NOMO-1 treated with dmso at 0.1 percent for 144 hours (cell line): ENCODE data around the gene STX8.

Experiments used
- DNase-seq: peaks from one replicate; lab custom pipeline; 2025; ENCODE audit not compliant: unreplicated experiment; lab: John Stamatoyannopoulos, UW

STX8 gene

GRCh38 chr17:9307313-9307998 is 268.2 kb downstream of the STX8 start:
- DNase-seq = no peak

- no peak for DNase-seq
These were observed 269.5 kb downstream of the STX8 start for GRCh38 chr17:9306086-9306485.

DNA sequence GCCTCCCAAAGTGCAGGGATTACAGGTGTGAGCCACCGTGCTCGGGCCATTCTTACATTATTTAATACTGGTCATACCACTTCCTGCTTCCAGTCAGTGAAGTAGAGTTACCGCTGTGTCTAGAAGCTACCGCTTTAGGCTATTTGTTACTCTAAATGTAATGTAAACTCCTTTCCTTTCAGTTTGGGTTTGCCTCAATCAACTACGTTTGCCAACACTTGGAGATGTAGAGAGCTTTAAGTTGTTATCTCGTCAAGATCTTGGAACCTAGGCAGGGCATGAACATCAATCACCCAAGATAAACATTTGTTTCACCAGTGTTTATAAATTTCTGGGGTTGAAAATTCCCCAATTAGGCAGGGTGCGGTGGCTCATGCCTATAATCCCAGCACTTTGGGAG is 275.9 kb downstream of the STX8 start:
- DNase-seq = no peak

DNA sequence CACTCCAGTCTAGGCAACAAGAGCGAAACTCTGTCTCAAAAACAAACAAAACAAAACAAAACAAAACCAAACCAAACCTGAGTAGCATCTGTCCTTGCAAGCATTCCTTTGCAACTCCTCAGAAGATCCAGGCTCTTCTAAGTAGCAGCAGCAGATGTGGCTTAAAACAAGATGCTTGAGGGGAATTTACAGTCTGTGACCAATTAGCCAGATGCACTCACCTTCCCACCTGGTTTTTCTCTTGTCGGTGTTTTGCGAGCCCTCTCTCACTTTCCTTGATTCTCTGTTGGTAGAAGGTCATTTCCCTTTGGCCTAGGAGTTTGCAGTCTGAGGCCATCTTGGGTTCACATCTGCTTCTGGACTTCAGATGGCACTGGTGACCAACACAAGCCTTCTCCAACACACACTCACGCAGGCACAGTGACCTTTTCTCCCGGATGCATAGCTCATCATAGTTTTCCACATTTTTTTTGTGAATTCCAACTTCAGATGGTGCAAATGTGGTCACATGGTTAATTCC is 276.8 kb downstream of the STX8 start:
- DNase-seq = no peak

DNA sequence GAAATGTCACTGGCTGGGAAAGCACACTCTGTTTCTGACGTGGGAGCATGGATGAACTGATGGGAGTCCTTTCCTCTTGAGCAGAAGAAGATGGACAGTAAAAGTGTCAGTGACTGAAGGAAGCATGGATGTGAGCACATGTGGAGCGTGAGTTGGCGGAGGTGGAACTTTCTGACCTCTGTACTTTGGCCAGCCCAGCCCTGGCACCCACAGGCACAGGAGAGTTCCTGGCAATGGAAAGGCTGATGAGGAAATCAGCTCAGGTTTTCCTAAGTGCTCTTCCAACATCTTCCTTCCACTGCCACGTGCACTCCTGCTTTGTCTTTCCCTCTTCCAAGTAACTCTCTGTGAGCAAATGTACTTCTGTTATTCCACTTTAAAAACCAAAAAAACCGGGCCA is 277.5 kb downstream of the STX8 start:
- DNase-seq = no peak

DNA sequence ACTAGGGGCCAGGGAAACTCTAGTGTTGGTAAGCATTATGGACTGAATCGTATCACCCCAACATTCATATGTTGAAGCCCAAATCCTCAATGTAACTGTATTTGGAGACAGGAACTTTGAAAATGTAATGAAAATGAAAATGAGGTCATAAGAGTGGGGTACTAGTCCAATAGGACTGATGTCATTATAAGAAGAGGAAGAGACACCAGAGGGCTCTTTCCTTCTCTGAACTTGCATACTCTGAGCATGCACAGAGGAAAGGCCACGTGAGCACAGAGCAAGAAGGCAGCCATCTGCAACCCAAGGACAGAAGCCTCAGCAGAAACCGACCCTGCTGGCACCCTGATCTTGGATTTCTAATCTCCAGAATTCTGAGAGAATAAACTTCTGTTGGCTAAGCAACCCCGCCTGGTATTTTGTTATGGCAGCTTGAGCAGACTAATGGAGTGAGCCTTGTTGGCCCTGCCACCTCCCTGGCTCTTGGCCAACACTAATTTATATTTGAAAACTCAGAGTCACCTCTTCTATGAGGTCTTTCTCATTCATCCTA is 280.9 kb downstream of the STX8 start:
- DNase-seq = no peak

- no peak for DNase-seq
These were observed 283.1 kb downstream of the STX8 start for GRCh38 chr17:9292561-9292941.

- no peak for DNase-seq
These were observed 283.6 kb downstream of the STX8 start for GRCh38 chr17:9291912-9292560.

DNA sequence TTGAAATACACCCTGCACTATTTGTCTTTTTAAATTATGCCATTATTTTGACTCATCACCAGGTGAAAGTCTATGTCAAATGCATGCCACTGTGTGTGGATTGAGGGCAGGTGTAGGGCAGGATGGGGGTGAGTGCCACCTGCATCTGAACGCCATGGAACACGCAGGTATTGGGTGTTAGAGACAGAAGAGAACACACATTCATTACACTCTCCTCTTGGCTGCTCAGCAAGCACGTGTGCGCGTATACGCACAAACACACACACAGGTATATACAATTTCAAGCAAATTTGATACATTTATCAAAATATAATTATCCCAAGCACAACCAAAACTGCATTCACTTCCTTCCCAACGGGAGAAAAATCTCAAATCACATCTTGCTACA is 285.4 kb downstream of the STX8 start:
- DNase-seq = no peak

- DNase-seq = no peak
These were observed 288.3 kb downstream of the STX8 start for GRCh38 chr17:9287306-9287705.

- no peak for DNase-seq
These were observed 289.2 kb downstream of the STX8 start for GRCh38 chr17:9286434-9286833.

- DNase-seq = no peak
These were observed 289.8 kb downstream of the STX8 start for GRCh38 chr17:9285602-9286427.

GRCh38 chr17:9284884-9285283 is 290.7 kb downstream of the STX8 start:
- no peak for DNase-seq

- DNase-seq = no peak
These were observed 291.7 kb downstream of the STX8 start for GRCh38 chr17:9283909-9284308.

DNA sequence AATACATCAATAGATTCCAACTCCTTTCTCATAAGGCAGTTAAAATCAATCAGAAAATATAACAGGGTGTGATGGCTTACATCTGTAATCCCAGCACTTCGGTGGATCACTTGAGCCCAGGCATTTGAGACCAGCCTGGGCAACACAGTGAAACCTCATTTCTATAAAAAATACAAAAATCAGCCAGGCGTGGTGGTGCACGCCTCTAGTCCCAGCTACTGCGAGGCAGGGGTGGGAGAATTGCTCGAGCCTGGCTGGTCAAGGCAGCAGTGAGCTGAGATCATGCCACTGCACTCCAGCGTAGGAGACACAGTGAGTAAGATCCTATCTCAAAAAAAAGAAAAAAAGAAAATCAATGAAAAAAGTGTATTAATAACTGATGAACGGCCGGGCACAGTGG is 295.7 kb downstream of the STX8 start:
- no peak for DNase-seq

GRCh38 chr17:9274973-9275372 is 300.6 kb downstream of the STX8 start:
- DNase-seq = no peak

DNA sequence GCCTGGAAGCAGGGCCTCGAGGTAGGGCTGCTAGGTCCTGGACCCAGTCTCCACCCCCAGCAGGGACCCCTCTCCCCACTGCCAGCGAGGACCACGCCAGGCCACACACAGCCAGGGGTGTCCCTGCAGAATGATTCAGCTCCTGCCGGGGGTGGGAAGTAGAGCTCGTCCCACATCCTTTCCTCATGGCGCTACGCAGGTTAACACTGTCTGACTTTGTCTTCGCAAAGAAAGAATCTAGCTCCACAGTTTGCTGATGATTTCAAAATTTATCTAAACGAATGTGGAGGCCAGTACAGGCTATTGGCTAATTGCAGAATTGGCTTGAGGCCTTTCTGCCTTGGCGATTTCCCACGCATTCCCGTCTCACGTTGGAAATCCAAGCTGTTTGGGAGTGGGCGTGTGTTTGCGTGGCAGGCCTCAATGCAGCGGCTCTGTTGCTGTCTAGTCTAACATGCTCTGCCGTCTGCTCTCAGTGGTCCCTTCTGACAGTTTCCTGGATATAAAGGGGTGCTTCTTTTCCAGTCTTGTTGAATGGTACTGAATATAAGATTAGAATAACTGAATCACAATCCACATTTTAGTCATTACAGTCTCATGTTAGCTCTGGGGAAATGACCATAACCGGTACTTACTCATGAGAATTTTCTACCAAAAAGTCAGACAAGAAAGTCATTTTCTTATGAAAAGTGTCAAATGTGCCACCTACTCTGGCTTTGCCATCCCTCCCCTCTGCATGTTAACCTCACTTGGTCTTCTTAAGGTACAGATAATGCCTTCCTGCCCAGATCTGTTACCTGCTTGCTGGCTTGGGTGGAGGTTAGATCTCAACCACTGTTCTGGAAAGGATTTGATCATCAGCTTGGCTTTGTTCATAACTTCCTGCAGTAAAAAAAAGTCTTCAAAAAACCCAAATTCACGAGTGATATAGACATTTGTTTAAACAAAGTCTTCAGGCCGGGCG is 301.9 kb downstream of the STX8 start:
- no peak for DNase-seq

DNA sequence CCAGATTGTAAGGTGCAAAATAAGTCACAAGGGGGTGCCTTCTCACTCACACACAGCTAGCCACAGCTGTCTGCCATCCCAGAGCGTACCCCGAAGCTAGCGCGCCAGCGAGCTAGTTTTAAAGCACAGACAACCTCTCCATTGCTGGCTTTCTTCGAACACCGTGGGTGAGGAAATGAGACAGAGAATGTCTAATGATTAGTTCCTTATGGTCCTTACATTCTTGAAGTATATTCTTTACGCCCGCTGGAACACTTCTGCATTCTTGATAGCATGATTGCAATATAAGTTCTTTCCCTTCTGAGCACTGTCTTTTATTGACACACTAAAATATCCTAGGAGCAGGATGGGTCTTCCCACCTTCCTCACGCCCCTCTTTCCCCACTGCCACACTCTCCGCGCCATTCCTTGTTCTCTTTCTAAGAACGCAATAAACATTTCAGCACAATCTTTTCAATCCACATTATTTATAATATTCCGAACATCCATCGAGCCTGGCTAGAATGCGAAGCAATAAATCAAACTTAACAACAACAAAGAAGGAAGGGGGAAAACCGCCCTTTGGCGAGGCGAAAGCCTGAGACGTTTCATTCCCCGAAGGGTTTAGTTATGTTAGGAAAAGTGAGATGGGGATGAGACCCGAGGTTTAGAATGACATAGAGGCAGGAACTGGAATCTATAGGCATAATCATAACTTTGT is 303.0 kb downstream of the STX8 start:
- no peak for DNase-seq

GRCh38 chr17:9271989-9272388 is 303.6 kb downstream of the STX8 start:
- no peak for DNase-seq

GRCh38 chr17:9270921-9271320 is 304.7 kb downstream of the STX8 start:
- no peak for DNase-seq
